ENCODE results near the gene RPS27.
"Not testable (repeated sequence)": the region's sequence is repeated elsewhere in the genome, so short reads cannot be mapped to it uniquely, and the experiment has no call there.

Gene RPS27

DNA sequence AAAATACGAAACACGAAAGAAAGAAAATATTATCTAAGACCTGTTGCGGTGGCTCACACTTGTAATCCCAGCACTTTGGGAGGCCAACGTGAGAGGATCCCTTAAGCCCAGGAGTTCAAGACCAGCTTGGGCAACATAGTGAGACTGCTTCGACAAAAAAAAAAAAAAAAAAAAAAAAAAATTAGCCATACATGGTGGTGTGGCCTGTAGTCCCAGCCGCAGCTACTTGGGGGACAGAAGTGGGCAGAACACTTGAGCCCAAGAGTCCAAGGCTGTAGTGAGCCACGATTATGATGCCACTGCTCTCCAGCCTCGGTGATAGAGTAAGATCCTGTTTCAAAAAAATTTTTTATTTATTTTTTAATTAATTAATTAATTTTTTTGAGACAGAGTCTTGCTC lies 2.9 kb upstream of the RPS27 start:
- no peak for DNase-seq

DNA sequence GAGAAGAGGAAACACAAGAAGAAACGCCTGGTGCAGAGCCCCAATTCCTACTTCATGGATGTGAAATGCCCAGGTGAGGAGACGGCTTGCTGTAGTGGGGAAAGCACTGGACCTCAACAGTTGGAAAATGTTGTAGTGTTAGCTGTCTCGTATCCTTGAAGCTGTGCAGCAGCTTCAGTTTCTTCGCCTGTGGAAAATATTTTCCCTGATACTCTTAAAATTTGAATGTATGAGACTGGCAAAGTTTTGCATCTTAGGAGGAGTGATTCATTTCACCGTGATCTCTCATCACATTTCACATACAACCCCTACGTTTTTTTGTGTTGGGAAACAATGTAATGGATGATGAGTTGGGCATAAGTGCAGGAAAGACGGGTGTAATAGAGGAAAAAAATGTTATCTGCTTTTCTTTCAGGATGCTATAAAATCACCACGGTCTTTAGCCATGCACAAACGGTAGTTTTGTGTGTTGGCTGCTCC lies 629 bp downstream of the RPS27 start:
- no peak for DNase-seq

GRCh38 chr1:153991806-153992205 lies 1.2 kb downstream of the RPS27 start:
- no peak for DNase-seq

DNA sequence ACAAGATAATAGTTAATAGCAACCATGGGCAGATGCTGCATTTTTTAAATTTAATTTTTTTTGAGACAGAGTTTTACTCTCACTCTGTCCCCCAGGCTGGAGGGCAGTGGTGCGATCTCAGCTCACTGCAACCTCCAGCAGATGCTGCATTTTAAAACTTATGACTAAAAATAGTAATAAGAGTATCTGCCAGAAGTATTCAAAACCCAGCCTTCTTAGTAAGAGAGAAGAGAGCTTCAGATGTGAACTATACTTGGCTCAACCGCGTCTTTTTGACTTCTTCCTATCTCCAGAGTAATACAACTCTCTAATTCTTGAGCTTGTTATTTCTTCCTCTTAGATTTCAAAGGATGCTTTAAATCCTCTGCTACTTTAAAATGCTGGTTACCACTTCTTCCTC lies 4.6 kb downstream of the RPS27 start:
- DNase-seq, result no peak

- no peak for DNase-seq
Measured at GRCh38 chr1:153995640-153996039, 5.1 kb downstream of the RPS27 start.

DNA sequence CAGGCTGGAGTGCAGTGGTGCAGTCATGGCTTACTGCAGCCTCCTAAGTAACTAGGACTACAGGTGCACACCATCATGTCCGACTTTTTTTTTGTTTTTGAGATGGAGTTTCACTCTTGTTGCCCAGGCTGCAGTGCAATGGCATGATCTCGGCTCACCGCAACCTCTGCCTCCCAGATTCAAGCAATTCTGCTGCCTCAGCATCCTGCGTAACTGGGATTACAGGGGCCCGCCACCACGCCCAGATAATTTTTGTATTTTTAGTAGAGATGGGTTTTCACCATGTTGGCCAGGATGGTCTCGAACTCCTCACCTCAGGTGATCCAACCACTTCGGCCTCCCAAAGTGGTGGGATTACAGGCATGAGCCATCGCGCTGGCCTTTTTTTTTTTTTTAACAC lies 6.3 kb downstream of the RPS27 start:
- not testable (repeated sequence) for DNase-seq

DNA sequence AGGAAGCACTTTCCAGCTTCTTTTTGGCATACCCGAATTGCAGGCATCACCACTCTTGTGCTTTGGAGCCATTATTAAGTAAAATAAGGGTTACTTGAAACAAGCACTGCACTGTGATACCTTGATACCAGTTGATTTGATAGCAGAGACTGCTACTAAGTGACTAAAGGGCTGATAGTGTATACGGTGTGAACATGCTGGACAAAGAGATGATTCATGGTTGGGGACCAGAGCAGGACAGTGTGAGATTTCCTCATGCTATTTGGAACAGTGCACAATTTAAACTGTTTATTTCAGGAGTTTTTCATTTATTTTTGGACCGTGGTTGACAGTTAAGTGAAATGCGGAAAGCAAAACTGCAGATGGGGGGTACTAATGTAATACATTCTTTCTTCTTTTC lies 9.9 kb downstream of the RPS27 start:
- DNase-seq, result no peak

DNA sequence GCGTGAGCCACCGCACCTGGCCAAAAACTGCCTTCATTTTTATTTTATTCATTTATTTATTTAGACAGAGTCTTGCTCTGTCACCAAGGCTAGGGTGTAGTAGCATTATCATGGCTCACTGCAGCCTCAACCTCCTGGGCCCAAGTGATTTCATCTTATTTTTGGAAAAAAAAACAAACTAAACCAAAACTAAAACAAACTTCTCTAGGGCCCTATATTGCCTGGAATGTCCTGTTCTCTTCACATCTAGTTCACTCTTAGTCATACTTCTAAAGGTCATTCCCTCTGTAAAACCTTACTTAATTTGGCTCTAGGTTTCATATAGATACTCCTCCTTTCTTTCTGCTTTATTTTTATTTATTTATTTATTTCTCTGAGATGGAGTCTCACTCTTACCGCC lies 15.6 kb downstream of the RPS27 start:
- no peak for DNase-seq

GRCh38 chr1:154012129-154012528 lies 21.6 kb downstream of the RPS27 start:
- no peak for DNase-seq

DNA sequence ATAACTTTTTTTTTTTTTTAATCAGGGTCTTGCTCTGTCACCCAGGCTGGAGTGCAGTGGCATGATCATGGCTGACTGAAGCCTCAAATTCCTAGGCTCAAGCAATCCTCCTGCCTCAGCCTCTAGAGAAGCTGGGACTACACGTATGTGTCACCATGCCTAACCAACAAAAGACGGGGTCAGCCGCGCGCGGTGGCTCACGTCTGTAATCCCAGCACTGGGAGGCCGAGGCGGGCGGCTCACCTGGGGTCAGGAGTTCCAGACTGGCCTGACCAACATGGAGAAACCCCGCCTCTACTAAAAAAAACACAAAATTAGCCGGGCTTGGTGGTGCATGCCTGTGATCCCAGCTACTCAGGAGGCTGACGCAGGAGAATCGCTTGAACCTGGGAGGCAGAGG lies 22.0 kb downstream of the RPS27 start:
- DNase-seq, result not testable (repeated sequence)

DNA sequence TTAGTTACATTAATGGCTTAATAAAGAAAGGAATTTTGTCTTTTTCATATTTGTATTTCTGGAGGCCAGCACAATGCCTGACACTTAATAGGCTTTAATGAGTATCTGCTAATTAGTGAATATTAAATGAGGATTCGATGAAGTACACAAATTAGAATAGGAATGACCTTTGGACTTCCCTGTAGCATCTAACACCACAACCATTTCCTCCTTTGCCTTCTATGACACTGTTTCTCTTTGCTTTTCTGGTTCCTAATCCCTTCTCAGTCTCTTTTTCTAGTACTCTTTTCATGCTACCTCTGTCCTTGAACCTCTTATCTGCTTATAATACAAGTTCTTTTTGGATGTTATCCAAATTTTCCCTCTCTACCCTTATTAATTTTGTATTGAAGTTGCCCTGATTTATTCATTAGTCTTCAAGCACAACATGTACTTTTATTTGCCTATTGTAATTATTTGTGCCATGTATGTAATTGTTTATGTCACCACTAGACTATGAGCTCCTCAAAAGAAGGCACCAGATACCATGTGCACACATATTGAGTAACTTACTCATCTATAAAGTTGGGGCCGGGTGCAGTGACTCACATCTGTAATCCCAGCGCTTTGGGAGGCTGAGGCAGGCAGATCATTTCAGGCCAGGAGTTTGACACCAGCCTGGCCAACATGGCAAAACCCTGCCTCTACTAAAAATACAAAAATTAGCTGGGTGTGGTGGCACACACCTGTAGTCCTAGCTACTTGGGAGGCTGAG lies 23.8 kb downstream of the RPS27 start:
- no peak for DNase-seq

GRCh38 chr1:154019269-154019668 lies 28.7 kb downstream of the RPS27 start:
- DNase-seq, result no peak

GRCh38 chr1:154019940-154020339 lies 29.4 kb downstream of the RPS27 start:
- no peak for DNase-seq

DNA sequence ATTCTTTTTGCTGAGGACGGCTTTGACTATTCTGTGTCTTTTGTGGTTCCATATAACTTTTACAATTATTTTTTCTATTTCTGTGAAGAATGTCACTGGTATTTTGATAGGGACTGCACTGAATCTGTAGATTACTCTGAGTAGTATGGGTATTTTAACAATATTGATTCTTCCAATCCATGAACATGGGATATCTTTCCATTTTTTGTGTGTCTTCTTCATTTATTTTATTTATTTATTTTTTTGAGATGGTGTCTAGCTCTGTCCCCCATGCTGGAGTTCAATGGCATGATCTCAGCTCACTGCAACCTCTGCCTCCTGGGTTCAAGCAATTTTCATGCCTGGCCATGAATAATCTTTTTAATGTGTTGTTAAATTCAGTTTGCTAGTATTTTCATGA lies 43.1 kb downstream of the RPS27 start:
- not testable (repeated sequence) for DNase-seq

All from NCI-H524 (cell line).